HepG2 (cell line): Measurements from ENCODE around the gene LRRC15. TPM values are rescaled to one million over a fixed set of nuclear protein-coding genes. Genes with fewer than 3 reads are reported as not detected.

Source experiments
- ATRX ChIP-seq: sonication (generic); formaldehyde crosslinking; IDR thresholded peaks from 2 replicates; pipeline ENCODE4 v1.4.0; 2020; ENCODE audit warnings: missing genetic modification reagents, borderline replicate concordance
- DMAP1 ChIP-seq: IDR thresholded peaks from 2 replicates; pipeline ENCODE4 v1.6.1; 2016
- FOXC1 ChIP-seq: sonication (generic); formaldehyde crosslinking; IDR thresholded peaks from 2 replicates; pipeline ENCODE4 v1.8.0; 2022; ENCODE audit warnings: mild to moderate bottlenecking, missing genetic modification reagents, borderline replicate concordance
- GATAD1 ChIP-seq: IDR thresholded peaks from 2 replicates; pipeline ENCODE4 v1.6.1; 2016; ENCODE audit warnings: missing genetic modification reagents, missing compliant biosample characterization
- GRHL1 ChIP-seq: sonication (generic); formaldehyde crosslinking; conservative IDR thresholded peaks from 2 replicates; pipeline ENCODE4 v1.8.0; 2022; ENCODE audit warnings: missing genetic modification reagents
- IKZF4 ChIP-seq: sonication (generic); formaldehyde crosslinking; IDR thresholded peaks from 2 replicates; pipeline ENCODE4 v1.5.1; 2020; ENCODE audit warnings: borderline replicate concordance, mild to moderate bottlenecking, low read depth, missing genetic modification reagents; ENCODE audit errors: not compliant biosample characterization
- KLF13 ChIP-seq: sonication (generic); formaldehyde crosslinking; IDR thresholded peaks from 2 replicates; pipeline ENCODE4 v1.4.0; 2020; ENCODE audit warnings: mild to moderate bottlenecking, missing genetic modification reagents
- NFE2L2 ChIP-seq: fragments of 150-350 bp; IDR thresholded peaks from 2 replicates; pipeline ENCODE4 v1.6.1; 2014; ENCODE audit warnings: low read length
- NONO ChIP-seq, 2 experiments: fragments of 450-650 bp in 1 of 2; sonication (generic) in 1 of 2; formaldehyde crosslinking in 1 of 2; IDR thresholded peaks in 1 of 2; conservative IDR thresholded peaks in 1 of 2; 2 replicates each; pipeline versions ENCODE4 v1.6.1 to v1.8.0; 2017 to 2022; ENCODE audit warnings: mild to moderate bottlenecking in 1 of 2, missing genetic modification reagents in 1 of 2, moderate library complexity in 1 of 2
- PCBP2 ChIP-seq: fragments of 200-400 bp; formaldehyde crosslinking; optimal IDR thresholded peaks from 2 replicates; pipeline ENCODE3; 2018; ENCODE audit warnings: low read length, low read depth; ENCODE audit not compliant: poor library complexity, severe bottlenecking
- PRDM10 ChIP-seq: sonication (generic); formaldehyde crosslinking; IDR thresholded peaks from 2 replicates; pipeline ENCODE4 v1.4.0; 2020; ENCODE audit warnings: low read depth, missing genetic modification reagents
- RFX1 ChIP-seq: fragments of 450-650 bp; IDR thresholded peaks from 2 replicates; pipeline ENCODE4 v1.6.1; 2017
- RFXAP ChIP-seq: sonication (generic); formaldehyde crosslinking; IDR thresholded peaks from 2 replicates; pipeline ENCODE4 v1.4.0; 2020; ENCODE audit warnings: missing genetic modification reagents, borderline replicate concordance
- SPEN ChIP-seq: sonication (generic); formaldehyde crosslinking; IDR thresholded peaks from 2 replicates; pipeline ENCODE4 v1.5.1; 2020; ENCODE audit warnings: low read depth, mild to moderate bottlenecking, missing genetic modification reagents
- SRSF9 ChIP-seq: fragments of 200-400 bp; formaldehyde crosslinking; IDR thresholded peaks from 2 replicates; pipeline ENCODE4 v1.6.1; 2018; ENCODE audit warnings: borderline replicate concordance, mild to moderate bottlenecking, low read depth, low read length; ENCODE audit not compliant: insufficient read depth, poor library complexity, severe bottlenecking
- STAT5B ChIP-seq: sonication (generic); formaldehyde crosslinking; IDR thresholded peaks from 2 replicates; pipeline ENCODE4 v1.4.0; 2020; ENCODE audit warnings: missing genetic modification reagents
- SYNCRIP ChIP-seq: fragments of 200-400 bp; formaldehyde crosslinking; IDR thresholded peaks from 2 replicates; pipeline ENCODE4 v1.6.1; 2018; ENCODE audit warnings: mild to moderate bottlenecking, low read depth, low read length; ENCODE audit not compliant: insufficient read depth
- ZEB1 ChIP-seq: IDR thresholded peaks from 2 replicates; pipeline ENCODE4 v1.6.1; 2012; ENCODE audit warnings: mild to moderate bottlenecking, low read depth, inconsistent platforms; ENCODE audit not compliant: insufficient replicate concordance
- ZNF234 ChIP-seq: sonication (generic); formaldehyde crosslinking; conservative IDR thresholded peaks from 2 replicates; pipeline ENCODE4 v1.5.1; 2020; ENCODE audit warnings: mild to moderate bottlenecking, missing genetic modification reagents
- ZNF274 ChIP-seq: sonication (generic); formaldehyde crosslinking; IDR thresholded peaks from 2 replicates; pipeline ENCODE4 v1.5.1; 2020; ENCODE audit warnings: mild to moderate bottlenecking, missing genetic modification reagents
- ZNF451 ChIP-seq: sonication (generic); formaldehyde crosslinking; IDR thresholded peaks from 2 replicates; pipeline ENCODE4 v1.5.0; 2020; ENCODE audit warnings: mild to moderate bottlenecking, missing genetic modification reagents
- ZNF605 ChIP-seq: sonication (generic); formaldehyde crosslinking; IDR thresholded peaks from 2 replicates; pipeline ENCODE4 v1.8.0; 2022; ENCODE audit warnings: mild to moderate bottlenecking, missing genetic modification reagents
- polyA plus RNA-seq, 8 experiments: library from polyadenylated mRNA; depleted of rRNA in 3 of 8; stranded (reverse) in 7 of 8; unstranded in 1 of 8; fragments of >200 nt; fragmentation: Illumina TruSeq in 4 of 8; extraction: Trizol in 4 of 8; gene quantifications; 2 replicates each; pipeline versions ENCODE4 v1.2.1 to v1.2.3, GENCODE V29; 2011 to 2016; ENCODE audit warnings: low read depth in 4 of 8, missing spikeins in 1 of 8, mixed read lengths in 1 of 8; ENCODE audit not compliant: insufficient read depth in 1 of 8
- total RNA-seq, 5 experiments: library from RNA; depleted of rRNA; stranded (reverse); fragments of >200 nt; fragmentation: Illumina TruSeq; extraction: Trizol; gene quantifications; 2 replicates each; pipeline ENCODE4 v1.2.3, GENCODE V29; 2016; ENCODE audit warnings: low read depth in 1 of 5
- TF ChIP-seq, protein P1 (sequence below): sonication (generic); formaldehyde crosslinking; IDR thresholded peaks from 2 replicates; pipeline ENCODE4 v1.8.0; 2022; ENCODE audit warnings: mild to moderate bottlenecking, missing genetic modification reagents, moderate library complexity

LRRC15 gene
- total and polyA plus RNA-seq, 2 of the 13 experiments (the other 11 are each of a cell fraction or from before 2014, with no cell fraction given): not detected

GRCh38 chr3:194315088-194315964 lies 54.2 kb downstream of the LRRC15 start (continued):
- TF ChIP-seq SRSF9: no peak
- no peak for TF ChIP-seq SYNCRIP
- peak; percentile 51; the same call in 1 of the 2 replicates for TF ChIP-seq GATAD1 (CRISPR knock-in tag)
- no peak for TF ChIP-seq ATRX (CRISPR knock-in tag)
- TF ChIP-seq RFXAP: 0 out of 2 replicates have a peak, but pooled peaks have one; percentile 52
- TF ChIP-seq IKZF4: no peak
- no peak for TF ChIP-seq ZEB1
- no peak for TF ChIP-seq RFX1
- TF ChIP-seq ZNF274: no peak
- no peak for TF ChIP-seq ZNF605 (CRISPR knock-in tag)
- TF ChIP-seq DMAP1 (CRISPR knock-in tag): no peak
- TF ChIP-seq ZNF234: no peak
- TF ChIP-seq GRHL1 (CRISPR knock-in tag): no peak
- TF ChIP-seq NFE2L2: no peak
- TF ChIP-seq PRDM10: no peak
- TF ChIP-seq FOXC1 (CRISPR knock-in tag): peak; percentile 66
- TF ChIP-seq, protein P1, sequence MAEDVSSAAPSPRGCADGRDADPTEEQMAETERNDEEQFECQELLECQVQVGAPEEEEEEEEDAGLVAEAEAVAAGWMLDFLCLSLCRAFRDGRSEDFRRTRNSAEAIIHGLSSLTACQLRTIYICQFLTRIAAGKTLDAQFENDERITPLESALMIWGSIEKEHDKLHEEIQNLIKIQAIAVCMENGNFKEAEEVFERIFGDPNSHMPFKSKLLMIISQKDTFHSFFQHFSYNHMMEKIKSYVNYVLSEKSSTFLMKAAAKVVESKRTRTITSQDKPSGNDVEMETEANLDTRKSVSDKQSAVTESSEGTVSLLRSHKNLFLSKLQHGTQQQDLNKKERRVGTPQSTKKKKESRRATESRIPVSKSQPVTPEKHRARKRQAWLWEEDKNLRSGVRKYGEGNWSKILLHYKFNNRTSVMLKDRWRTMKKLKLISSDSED (CRISPR knock-in tag): no peak
- no peak for TF ChIP-seq STAT5B (CRISPR knock-in tag)
- peak; percentile 72; the same call in 1 of the 2 replicates for TF ChIP-seq ZNF451 (CRISPR knock-in tag)
- no peak for TF ChIP-seq SPEN
- no peak for TF ChIP-seq PCBP2
- no peak for TF ChIP-seq NONO (IDR thresholded peaks at IDR 0.05)
- TF ChIP-seq NONO (CRISPR knock-in tag; conservative IDR thresholded peaks at IDR 0.05): no peak
- no peak for TF ChIP-seq KLF13 (CRISPR knock-in tag)
